ENCODE results near the gene CCNY.

CCNY gene

GRCh38 chr10:35564341-35564968 is 228.1 kb downstream of the CCNY start:
- DNase-seq (ENCODE audit: low spot score) = no peak
- peaks cover 17% of the 10 kb centered on the region for H3K36me3 ChIP-seq (ENCODE audit: low read depth)

GRCh38 chr10:35565602-35566081 is 229.3 kb downstream of the CCNY start:
- no peaks in the 10 kb centered on the region for H3K9me3 ChIP-seq (ENCODE audit: severe bottlenecking)

More at GRCh38 chr10:35564341-35564968, 228.1 kb downstream of the CCNY start:
- no peak for ATAC-seq (ENCODE audit: low read depth)
- Histone ChIP-seq H3K27ac (ENCODE audit: poor library complexity, severe bottlenecking) (no peak overlapping the region), H3K27me3 (ENCODE audit: insufficient read depth, poor library complexity, severe bottlenecking) (no peaks in the 10 kb centered on the region), H3K4me3 (ENCODE audit: severe bottlenecking) (no peak overlapping the region), H3K9me3 (ENCODE audit: severe bottlenecking) (no peaks in the 10 kb centered on the region), H3K4me1 (ENCODE audit: insufficient read depth, poor library complexity, severe bottlenecking) (peaks cover 5% of the 10 kb centered on the region)
- TF ChIP-seq CTCF (IDR thresholded peaks at IDR 0.05; ENCODE audit: poor library complexity, severe bottlenecking) = no peak

GRCh38 chr10:35567951-35568350 is 231.6 kb downstream of the CCNY start:
- no peaks in the 10 kb centered on the region for H3K9me3 ChIP-seq (ENCODE audit: severe bottlenecking)
- H3K27me3 ChIP-seq (ENCODE audit: insufficient read depth, poor library complexity, severe bottlenecking) = no peaks in the 10 kb centered on the region
- peaks cover 40% of the 10 kb centered on the region for H3K36me3 ChIP-seq (ENCODE audit: low read depth)
- DNase-seq (ENCODE audit: low spot score) = no peak
- ATAC-seq (ENCODE audit: low read depth) = no peak
- peaks cover 2% of the 10 kb centered on the region for H3K4me1 ChIP-seq (ENCODE audit: insufficient read depth, poor library complexity, severe bottlenecking)
- no peak overlapping the region for H3K4me3 ChIP-seq (ENCODE audit: severe bottlenecking)
- H3K27ac ChIP-seq (ENCODE audit: poor library complexity, severe bottlenecking) = no peak overlapping the region
- TF ChIP-seq CTCF (IDR thresholded peaks at IDR 0.05; ENCODE audit: poor library complexity, severe bottlenecking) = no peak

More at GRCh38 chr10:35565602-35566081, 229.3 kb downstream of the CCNY start:
- Histone ChIP-seq H3K27ac (ENCODE audit: poor library complexity, severe bottlenecking) (no peak overlapping the region), H3K4me3 (ENCODE audit: severe bottlenecking) (no peak overlapping the region), H3K27me3 (ENCODE audit: insufficient read depth, poor library complexity, severe bottlenecking) (no peaks in the 10 kb centered on the region), H3K4me1 (ENCODE audit: insufficient read depth, poor library complexity, severe bottlenecking) (peaks cover 5% of the 10 kb centered on the region), H3K36me3 (ENCODE audit: low read depth) (peaks cover 27% of the 10 kb centered on the region)
- no peak for TF ChIP-seq CTCF (IDR thresholded peaks at IDR 0.05; ENCODE audit: poor library complexity, severe bottlenecking)
- ATAC-seq (ENCODE audit: low read depth) (no peak), DNase-seq (ENCODE audit: low spot score) (no peak)

- Histone ChIP-seq H3K9me3 (ENCODE audit: severe bottlenecking) (no peaks in the 10 kb centered on the region), H3K27ac (ENCODE audit: poor library complexity, severe bottlenecking) (no peak overlapping the region), H3K27me3 (ENCODE audit: insufficient read depth, poor library complexity, severe bottlenecking) (no peaks in the 10 kb centered on the region), H3K36me3 (ENCODE audit: low read depth) (peaks cover 40% of the 10 kb centered on the region), H3K4me3 (ENCODE audit: severe bottlenecking) (no peak overlapping the region), H3K4me1 (ENCODE audit: insufficient read depth, poor library complexity, severe bottlenecking) (no peaks in the 10 kb centered on the region)
- no peak for TF ChIP-seq CTCF (IDR thresholded peaks at IDR 0.05; ENCODE audit: poor library complexity, severe bottlenecking)
- ATAC-seq (ENCODE audit: low read depth) (no peak), DNase-seq (ENCODE audit: low spot score) (no peak)
Measured at GRCh38 chr10:35568483-35569015, 232.2 kb downstream of the CCNY start.

All from RWPE2 (cell line).